Neural cell (in vitro differentiated cells): ENCODE data around the gene SYT7. TPM values are rescaled to one million over a fixed set of nuclear protein-coding genes. Genes with fewer than 3 reads are reported as not detected.

Experiments used
- H2AFZ ChIP-seq: fragments of 200-600, 300-800 bp; sonication (generic), shearing (Covaris generic); 2 replicates; pipeline ENCODE4 v1.6.0; 2014; ENCODE audit warnings: low read depth, mild to moderate bottlenecking, antibody characterized with exemption, low read length, moderate library complexity
- H3F3A ChIP-seq: fragments of 200-600 bp; shearing (Covaris generic); 2 replicates; pipeline ENCODE4 v1.6.1; 2016; ENCODE audit warnings: mild to moderate bottlenecking, moderate library complexity, mixed read lengths, antibody characterized with exemption, low read length; ENCODE audit not compliant: insufficient read depth, poor library complexity, severe bottlenecking
- H3K27ac ChIP-seq: fragments of 200-600, 300-800 bp; sonication (generic), shearing (Covaris generic); 2 replicates; pipeline ENCODE4 v1.5.1; 2014; ENCODE audit warnings: mild to moderate bottlenecking, low read length, moderate library complexity
- H3K27me3 ChIP-seq: fragments of 300-800, 200-600 bp; sonication (generic), shearing (Covaris generic); 2 replicates; pipeline ENCODE4 v1.6.0; 2014; ENCODE audit warnings: mild to moderate bottlenecking, low read depth, low read length, moderate library complexity; ENCODE audit not compliant: insufficient read depth
- H3K36me3 ChIP-seq: fragments of 300-800, 200-600 bp; sonication (generic), shearing (Covaris generic); 2 replicates; pipeline ENCODE4 v1.5.1; 2014; ENCODE audit warnings: mild to moderate bottlenecking, antibody characterized with exemption, low read length, moderate library complexity; ENCODE audit not compliant: insufficient read depth
- H3K4me2 ChIP-seq: fragments of 300-800, 200-600 bp; sonication (generic), shearing (Covaris generic); 2 replicates; pipeline ENCODE4 v1.6.0; 2014; ENCODE audit warnings: mild to moderate bottlenecking, low read length
- H3K4me3 ChIP-seq: fragments of 300-800, 200-600 bp; sonication (generic), shearing (Covaris generic); 2 replicates; pipeline ENCODE4 v1.5.1; 2014; ENCODE audit warnings: mild to moderate bottlenecking, low read length, moderate library complexity
- H3K79me2 ChIP-seq: fragments of 200-600 bp; shearing (Covaris generic); replicated peaks from 2 replicates; pipeline ENCODE4 v1.6.0; 2014; ENCODE audit warnings: mild to moderate bottlenecking, low read length, moderate library complexity; ENCODE audit not compliant: insufficient read depth
- H3K9ac ChIP-seq: fragments of 300-800, 200-600 bp; sonication (generic), shearing (Covaris generic); 2 replicates; pipeline ENCODE4 v1.6.1; 2016; ENCODE audit warnings: mild to moderate bottlenecking, low read length, mixed read lengths
- H3K9me2 ChIP-seq: fragments of 200-600 bp; shearing (Covaris generic); 2 replicates; pipeline ENCODE4 v1.6.1; 2016; ENCODE audit warnings: mild to moderate bottlenecking, low read length, mixed read lengths; ENCODE audit not compliant: insufficient read depth
- H3K9me3 ChIP-seq: fragments of 200-600, 300-800 bp; sonication (generic), shearing (Covaris generic); 2 replicates; pipeline ENCODE4 v1.6.1; 2016; ENCODE audit warnings: mild to moderate bottlenecking, mixed run types, low read length, moderate library complexity, mixed read lengths
- H4K20me1 ChIP-seq: fragments of 200-600 bp; shearing (Covaris generic); 2 replicates; pipeline ENCODE4 v1.6.1; 2016; ENCODE audit warnings: mild to moderate bottlenecking, mixed run types; ENCODE audit not compliant: insufficient read depth
- CTCF ChIP-seq: fragments of 450-650 bp; IDR thresholded peaks from 2 replicates; pipeline ENCODE4 v1.5.1; 2014; ENCODE audit warnings: antibody characterized with exemption, mild to moderate bottlenecking, moderate library complexity; ENCODE audit not compliant: poor library complexity, severe bottlenecking
- EP300 ChIP-seq: fragments of 450-650 bp; conservative IDR thresholded peaks from 2 replicates; pipeline ENCODE4 v1.6.1; 2014; ENCODE audit warnings: antibody characterized with exemption, mild to moderate bottlenecking, moderate library complexity; ENCODE audit not compliant: poor library complexity, severe bottlenecking
- EZH2 ChIP-seq: fragments of 200-600, 300-800 bp; shearing (Covaris generic), sonication (generic); IDR thresholded peaks from 2 replicates; pipeline ENCODE4 v1.6.1; 2014; ENCODE audit warnings: antibody characterized with exemption, low read length, borderline replicate concordance, mild to moderate bottlenecking; ENCODE audit not compliant: insufficient read depth, poor library complexity, severe bottlenecking
- MXI1 ChIP-seq: fragments of 450-650 bp; conservative IDR thresholded peaks from 2 replicates; pipeline ENCODE4 v1.6.1; 2014; ENCODE audit warnings: antibody characterized with exemption, mild to moderate bottlenecking; ENCODE audit not compliant: poor library complexity, severe bottlenecking
- POLR2AphosphoS5 ChIP-seq: IDR thresholded peaks from 2 replicates; pipeline ENCODE4 v1.6.1; 2012
- RAD21 ChIP-seq: fragments of 450-650 bp; conservative IDR thresholded peaks from 2 replicates; pipeline ENCODE4 v1.6.1; 2014; ENCODE audit warnings: antibody characterized with exemption, mild to moderate bottlenecking, moderate library complexity
- SMC3 ChIP-seq: fragments of 450-650 bp; conservative IDR thresholded peaks from 2 replicates; pipeline ENCODE4 v1.6.1; 2014; ENCODE audit warnings: antibody characterized with exemption, mild to moderate bottlenecking, moderate library complexity; ENCODE audit not compliant: poor library complexity
- TAF1 ChIP-seq: IDR thresholded peaks from 2 replicates; pipeline ENCODE4 v1.6.1; 2012; ENCODE audit warnings: low read depth
- polyA plus RNA-seq: library from polyadenylated mRNA; depleted of rRNA; stranded (reverse); fragments of >200 nt; gene quantifications from 2 replicates; pipeline ENCODE4 v1.2.3, GENCODE V29; 2014
- TF ChIP-seq, protein P1 (sequence below): IDR thresholded peaks from 2 replicates; pipeline ENCODE4 v1.6.1; 2012; ENCODE audit warnings: borderline replicate concordance

Gene SYT7
- polyA plus RNA-seq, 1 donor from 2014 or later = 14.0 TPM

- Histone ChIP-seq H3K27ac (no peak overlapping the region), H3K4me3 (no peak overlapping the region), H3K9me2 (no peaks in the 10 kb centered on the region), H4K20me1 (no peaks in the 10 kb centered on the region), H3K9me3 (no peaks in the 10 kb centered on the region), H3F3A (peaks cover 6% of the 10 kb centered on the region), H3K9ac (no peak overlapping the region), H3K36me3 (no peaks in the 10 kb centered on the region), H2AFZ (no peak overlapping the region), H3K4me2 (no peak overlapping the region), H3K79me2 (no peaks in the 10 kb centered on the region), H3K27me3 (no peaks in the 10 kb centered on the region)
- no peak for TF ChIP-seq SMC3
Observed at GRCh38 chr11:61485080-61485479, 95.8 kb downstream of the SYT7 start.

- no peaks in the 10 kb centered on the region for H3K9me2 ChIP-seq
- no peak for TF ChIP-seq SMC3
- no peak for TF ChIP-seq EZH2
- no peak for TF ChIP-seq RAD21
- no peak for TF ChIP-seq EP300
- no peak for TF ChIP-seq TAF1
- TF ChIP-seq, protein P1, sequence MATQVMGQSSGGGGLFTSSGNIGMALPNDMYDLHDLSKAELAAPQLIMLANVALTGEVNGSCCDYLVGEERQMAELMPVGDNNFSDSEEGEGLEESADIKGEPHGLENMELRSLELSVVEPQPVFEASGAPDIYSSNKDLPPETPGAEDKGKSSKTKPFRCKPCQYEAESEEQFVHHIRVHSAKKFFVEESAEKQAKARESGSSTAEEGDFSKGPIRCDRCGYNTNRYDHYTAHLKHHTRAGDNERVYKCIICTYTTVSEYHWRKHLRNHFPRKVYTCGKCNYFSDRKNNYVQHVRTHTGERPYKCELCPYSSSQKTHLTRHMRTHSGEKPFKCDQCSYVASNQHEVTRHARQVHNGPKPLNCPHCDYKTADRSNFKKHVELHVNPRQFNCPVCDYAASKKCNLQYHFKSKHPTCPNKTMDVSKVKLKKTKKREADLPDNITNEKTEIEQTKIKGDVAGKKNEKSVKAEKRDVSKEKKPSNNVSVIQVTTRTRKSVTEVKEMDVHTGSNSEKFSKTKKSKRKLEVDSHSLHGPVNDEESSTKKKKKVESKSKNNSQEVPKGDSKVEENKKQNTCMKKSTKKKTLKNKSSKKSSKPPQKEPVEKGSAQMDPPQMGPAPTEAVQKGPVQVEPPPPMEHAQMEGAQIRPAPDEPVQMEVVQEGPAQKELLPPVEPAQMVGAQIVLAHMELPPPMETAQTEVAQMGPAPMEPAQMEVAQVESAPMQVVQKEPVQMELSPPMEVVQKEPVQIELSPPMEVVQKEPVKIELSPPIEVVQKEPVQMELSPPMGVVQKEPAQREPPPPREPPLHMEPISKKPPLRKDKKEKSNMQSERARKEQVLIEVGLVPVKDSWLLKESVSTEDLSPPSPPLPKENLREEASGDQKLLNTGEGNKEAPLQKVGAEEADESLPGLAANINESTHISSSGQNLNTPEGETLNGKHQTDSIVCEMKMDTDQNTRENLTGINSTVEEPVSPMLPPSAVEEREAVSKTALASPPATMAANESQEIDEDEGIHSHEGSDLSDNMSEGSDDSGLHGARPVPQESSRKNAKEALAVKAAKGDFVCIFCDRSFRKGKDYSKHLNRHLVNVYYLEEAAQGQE = no peak
- no peak for TF ChIP-seq CTCF
- TF ChIP-seq POLR2AphosphoS5 = no peak
- no peak for TF ChIP-seq MXI1
- no peak overlapping the region for H3K9ac ChIP-seq
- no peaks in the 10 kb centered on the region for H3K36me3 ChIP-seq
- H4K20me1 ChIP-seq = no peaks in the 10 kb centered on the region
- H3K27ac ChIP-seq = no peak overlapping the region
- peaks cover 6% of the 10 kb centered on the region for H3F3A ChIP-seq
- H3K27me3 ChIP-seq = no peaks in the 10 kb centered on the region
- H3K4me3 ChIP-seq = no peak overlapping the region
- no peaks in the 10 kb centered on the region for H3K9me3 ChIP-seq
- H2AFZ ChIP-seq = no peak overlapping the region
- no peaks in the 10 kb centered on the region for H3K79me2 ChIP-seq
- no peak overlapping the region for H3K4me2 ChIP-seq
Observed at GRCh38 chr11:61484541-61484940, 96.3 kb downstream of the SYT7 start.

- no peaks in the 10 kb centered on the region for H4K20me1 ChIP-seq
- no peaks in the 10 kb centered on the region for H3K9me2 ChIP-seq
- peak overlapping the region; percentile 78 for H3K27ac ChIP-seq
- H3K9ac ChIP-seq = peak overlapping the region; percentile 59
- no peak for TF ChIP-seq SMC3
- TF ChIP-seq POLR2AphosphoS5 = no peak
- TF ChIP-seq, protein P1 = no peak
- peak; percentile 38 for TF ChIP-seq CTCF
- no peak for TF ChIP-seq EP300
- no peak for TF ChIP-seq RAD21
- H3K4me3 ChIP-seq = no peak overlapping the region
- H3K4me2 ChIP-seq = no peak overlapping the region
- H3K9me3 ChIP-seq = no peaks in the 10 kb centered on the region
- no peaks in the 10 kb centered on the region for H3K36me3 ChIP-seq
- H3K27me3 ChIP-seq = no peaks in the 10 kb centered on the region
- no peak overlapping the region for H2AFZ ChIP-seq
- H3K79me2 ChIP-seq = no peaks in the 10 kb centered on the region
- H3F3A ChIP-seq = peaks cover 6% of the 10 kb centered on the region
Observed at GRCh38 chr11:61482513-61482912, 98.4 kb downstream of the SYT7 start.
